Keratinocyte (primary cell): ENCODE measurements around the gene DCAF17. TPM values are rescaled to one million over a fixed set of nuclear protein-coding genes. Genes with fewer than 3 reads are reported as not detected.

Source experiments
- DNase-seq: peaks from one replicate; pipeline ENCODE4 v3.0.0-alpha.2; 2011; ENCODE audit warnings: low read depth, missing footprints, low spot score
- FAIRE-seq: peaks from 2 replicates; lab custom pipeline; 2011; peaks lifted over from hg19 to GRCh38; lab: Jason Lieb, UNC
- H2AFZ ChIP-seq: 2 replicates; pipeline ENCODE4 v1.6.0; 2012; ENCODE audit warnings: low read length, control low read depth, inconsistent platforms; ENCODE audit not compliant: control insufficient read depth
- H3K27ac ChIP-seq: 2 replicates; pipeline ENCODE4 v1.5.1; 2011; ENCODE audit warnings: low read length; ENCODE audit not compliant: control insufficient read depth, insufficient read depth
- H3K27me3 ChIP-seq: 3 replicates; pipeline ENCODE4 v1.6.0; 2011; ENCODE audit warnings: low read length; ENCODE audit not compliant: control insufficient read depth, insufficient read depth; ENCODE audit errors: extremely low read depth
- H3K36me3 ChIP-seq, 2 experiments: 2 replicates in 1 of 2; 3 replicates in 1 of 2; pipeline ENCODE4 v1.5.1; 2011; ENCODE audit warnings: low read length in 2 of 2, mild to moderate bottlenecking in 1 of 2; ENCODE audit not compliant: control insufficient read depth in 2 of 2, insufficient read depth in 2 of 2; ENCODE audit errors: extremely low read depth in 1 of 2
- H3K4me1 ChIP-seq: 3 replicates; pipeline ENCODE4 v1.5.1; 2011; ENCODE audit warnings: low read length; ENCODE audit not compliant: control insufficient read depth, insufficient read depth; ENCODE audit errors: extremely low read depth
- H3K4me2 ChIP-seq: 3 replicates; pipeline ENCODE4 v1.6.0; 2011; ENCODE audit warnings: low read depth, low read length; ENCODE audit not compliant: control insufficient read depth, insufficient read depth; ENCODE audit errors: extremely low read depth
- H3K4me3 ChIP-seq, 3 experiments: fragments of 200-600 bp in 1 of 3; sonication (generic) in 1 of 3; 2 replicates in 2 of 3; 3 replicates in 1 of 3; pipeline ENCODE4 v1.5.1; 2011 to 2016; ENCODE audit warnings: low read length in 3 of 3, mild to moderate bottlenecking in 3 of 3, control low read depth in 2 of 3, inconsistent platforms in 1 of 3, low read depth in 1 of 3, mixed read lengths in 1 of 3, mixed run types in 1 of 3, moderate library complexity in 1 of 3; ENCODE audit not compliant: control insufficient read depth in 2 of 3, insufficient read depth in 2 of 3; ENCODE audit errors: extremely low read depth in 1 of 3
- H3K79me2 ChIP-seq: 2 replicates; pipeline ENCODE4 v1.6.0; 2012; ENCODE audit warnings: low read length; ENCODE audit not compliant: control insufficient read depth, insufficient read depth
- H3K9ac ChIP-seq: 3 replicates; pipeline ENCODE4 v1.6.0; 2011; ENCODE audit warnings: low read length; ENCODE audit not compliant: control insufficient read depth, insufficient read depth; ENCODE audit errors: extremely low read depth
- H3K9me1 ChIP-seq: 3 replicates; pipeline ENCODE4 v1.6.0; 2011; ENCODE audit warnings: low read length; ENCODE audit not compliant: control insufficient read depth, insufficient read depth; ENCODE audit errors: extremely low read depth
- H3K9me3 ChIP-seq: 2 replicates; pipeline ENCODE4 v1.5.1; 2012; ENCODE audit warnings: low read depth, low read length; ENCODE audit not compliant: control insufficient read depth
- H4K20me1 ChIP-seq: 3 replicates; pipeline ENCODE4 v1.6.0; 2011; ENCODE audit warnings: low read length; ENCODE audit not compliant: control insufficient read depth, insufficient read depth; ENCODE audit errors: extremely low read depth
- CTCF ChIP-seq, 3 experiments: IDR thresholded peaks in 1 of 3; conservative IDR thresholded peaks in 1 of 3; optimal IDR thresholded peaks in 1 of 3; 2 replicates in 2 of 3; 3 replicates in 1 of 3; pipeline versions ENCODE3 to v1.5.1; 2011; ENCODE audit warnings: low read length in 3 of 3, mild to moderate bottlenecking in 3 of 3, moderate library complexity in 2 of 3, control low read depth in 1 of 3, inconsistent platforms in 1 of 3; ENCODE audit not compliant: insufficient read depth in 2 of 3; ENCODE audit errors: extremely low read depth in 1 of 3
- EZH2 ChIP-seq: IDR thresholded peaks from one replicate; pipeline ENCODE4 v1.6.1; 2012; ENCODE audit warnings: inconsistent platforms, mild to moderate bottlenecking, low read length, moderate library complexity
- dilution Hi-C: fragments of 300-500 bp; cut with MboI; formaldehyde crosslinking; loops from one replicate; pipeline ENCODE4 v1.7.0; 2020; ENCODE audit warnings: low sequenced_read_pairs; ENCODE audit not compliant: extremely low pct_ligation_motif_present
- polyA plus RNA-seq, 5 experiments: library from polyadenylated mRNA; depleted of rRNA in 3 of 5; stranded (reverse) in 3 of 5; stranded (forward) in 1 of 5; unstranded in 1 of 5; fragments of >200 nt; gene quantifications; 1 replicate in 1 of 5; 2 replicates in 3 of 5; 3 replicates in 1 of 5; pipeline versions ENCODE4 v1.2.1 to v1.2.3, GENCODE V29; 2011 to 2012; ENCODE audit warnings: missing spikeins in 2 of 5, low read depth in 1 of 5, low replicate concordance in 1 of 5

The DCAF17 gene
- polyA plus RNA-seq, 1 donor (not counting 4 experiments of a cell fraction or from before 2014, with no cell fraction given): 22.9 TPM

- Histone ChIP-seq H3K27me3 (no peaks in the 10 kb centered on the region), H3K79me2 (peaks cover 65% of the 10 kb centered on the region), H3K36me3 (no peaks in the 10 kb centered on the region), H3K9me1 (no peaks in the 10 kb centered on the region), H3K4me1 (peaks cover 14% of the 10 kb centered on the region), H3K9me3 (no peaks in the 10 kb centered on the region), H3K27ac (no peak overlapping the region), H2AFZ (peak overlapping the region; percentile 32), H3K4me2 (peak overlapping the region; percentile 59), H4K20me1 (no peaks in the 10 kb centered on the region), H3K4me3 (no peak overlapping the region), H3K9ac (no peak overlapping the region)
- dilution Hi-C loops: no loop called here
- TF ChIP-seq CTCF (optimal IDR thresholded peaks at IDR 0.05 in 1 of 3, IDR thresholded peaks at IDR 0.05 in 1 of 3, conservative IDR thresholded peaks at IDR 0.05 in 1 of 3; ENCODE audit: extremely low read depth in 1 of 3, insufficient read depth in 2 of 3, low read length in 3 of 3) (peak; percentile 86 to 95 (median 95)), EZH2 (no peak)
- FAIRE-seq (peak; percentile 90), DNase-seq (peak; percentile 88)
These were observed 17.8 kb upstream of the DCAF17 start for GRCh38 chr2:171416009-171416926.

- H3K4me2 ChIP-seq: no peak overlapping the region
- dilution Hi-C loops: no loop called here
- H3K9ac ChIP-seq: no peak overlapping the region
- H3K36me3 ChIP-seq: peaks cover 0 to 4% of the 10 kb centered on the region in 2 experiments
- TF ChIP-seq EZH2 (no peak), CTCF (optimal IDR thresholded peaks at IDR 0.05 in 1 of 3, IDR thresholded peaks at IDR 0.05 in 1 of 3, conservative IDR thresholded peaks at IDR 0.05 in 1 of 3; ENCODE audit: extremely low read depth in 1 of 3, insufficient read depth in 2 of 3, low read length in 3 of 3) (no peak)
- H3K9me3 ChIP-seq: peaks cover 4% of the 10 kb centered on the region
- FAIRE-seq: no peak
- H4K20me1 ChIP-seq: no peaks in the 10 kb centered on the region
- H3K27ac ChIP-seq: no peak overlapping the region
- no peak for DNase-seq
- no peaks in the 10 kb centered on the region for H3K27me3 ChIP-seq
- no peak overlapping the region for H3K4me3 ChIP-seq
- H2AFZ ChIP-seq: no peak overlapping the region
- no peaks in the 10 kb centered on the region for H3K9me1 ChIP-seq
- peaks cover 68% of the 10 kb centered on the region for H3K79me2 ChIP-seq
- H3K4me1 ChIP-seq: peaks cover 3% of the 10 kb centered on the region
These were observed 14.7 kb upstream of the DCAF17 start for GRCh38 chr2:171419333-171419732.
